ENCODE measurements around the gene POFUT2. TPM values are rescaled to one million over a fixed set of nuclear protein-coding genes. Genes with fewer than 3 reads are reported as not detected.
A peak's percentile ranks its signal among the peaks of the same experiment; 100 is the strongest.

Gene POFUT2
- total RNA-seq, 4 donors from 2014 or later, result 7.9 to 11.4 (median 9.4) TPM

GRCh38 chr21:45304945-45305344 lies 17.2 kb upstream of the POFUT2 start:
- no peak for DNase-seq
- Histone ChIP-seq H3K4me1 (peaks cover 29 to 69% (median 62%) of the 10 kb centered on the region in 3 donors), H3K9me3 (no peaks in the 10 kb centered on the region), H3K27ac (peak overlapping the region in 1 of 4 donors; percentile 85), H3K4me3 (no peak overlapping the region), H3K27me3 (peaks cover 0 to 19% (median 0%) of the 10 kb centered on the region in 4 donors), H3K36me3 (no peaks in the 10 kb centered on the region)
- intact Hi-C loops (cut with DNase I), result no loop called here
- WGBS, 2 donors, result 65 to 81% methylated on average over 5 of the region's 7 CpGs
- no peak for TF ChIP-seq CTCF (IDR thresholded peaks at IDR 0.05)
- no peak for TF ChIP-seq POLR2A (IDR thresholded peaks at IDR 0.05)

- DNase-seq, result no peak
- Histone ChIP-seq H3K36me3 (no peaks in the 10 kb centered on the region), H3K27me3 (peaks cover 0 to 19% (median 0%) of the 10 kb centered on the region in 4 donors), H3K27ac (peak overlapping the region in 1 of 4 donors; percentile 44), H3K4me3 (no peak overlapping the region), H3K9me3 (no peaks in the 10 kb centered on the region), H3K4me1 (peaks cover 31 to 69% (median 64%) of the 10 kb centered on the region in 3 donors)
- intact Hi-C loops (cut with DNase I), result no loop called here
- WGBS, 2 donors, result 83 to 87% methylated on average over 2 to 6 of the region's 6 CpGs
- no peak for TF ChIP-seq POLR2A (IDR thresholded peaks at IDR 0.05)
- no peak for TF ChIP-seq CTCF (IDR thresholded peaks at IDR 0.05)
Observed at GRCh38 chr21:45304476-45304830, 16.8 kb upstream of the POFUT2 start.

- TF ChIP-seq CTCF (IDR thresholded peaks at IDR 0.05) (no peak), POLR2A (IDR thresholded peaks at IDR 0.05) (no peak)
- Histone ChIP-seq H3K36me3 (no peaks in the 10 kb centered on the region), H3K27me3 (peaks cover 0 to 19% (median 0%) of the 10 kb centered on the region in 4 donors), H3K27ac (peak overlapping the region in 2 of 4 donors; percentile 82 to 86), H3K9me3 (no peaks in the 10 kb centered on the region), H3K4me3 (no peak overlapping the region), H3K4me1 (peaks cover 29 to 68% (median 58%) of the 10 kb centered on the region in 3 donors)
- intact Hi-C loops (cut with DNase I), result no loop called here
- no peak for DNase-seq
- 79 to 87% methylated on average over 15 to 16 of the region's 19 CpGs for whole genome bisulfite sequencing, 2 donors
Observed at GRCh38 chr21:45303751-45304475, 16.2 kb upstream of the POFUT2 start.

- Histone ChIP-seq H3K27ac (peak overlapping the region; percentile 39 to 86 (median 84)), H3K9me3 (no peaks in the 10 kb centered on the region), H3K36me3 (no peaks in the 10 kb centered on the region), H3K4me3 (no peak overlapping the region), H3K27me3 (peaks cover 0 to 14% (median 0%) of the 10 kb centered on the region in 4 donors), H3K4me1 (peaks cover 22 to 60% (median 51%) of the 10 kb centered on the region in 3 donors)
- no peak for DNase-seq
- TF ChIP-seq POLR2A (IDR thresholded peaks at IDR 0.05), result no peak
- no peak for TF ChIP-seq CTCF (IDR thresholded peaks at IDR 0.05)
- WGBS, 2 donors, result 82 to 100% methylated on average over 7 to 10 of the region's 21 CpGs
- intact Hi-C loops (cut with DNase I), result no loop called here
Observed at GRCh38 chr21:45303091-45303615, 15.5 kb upstream of the POFUT2 start.
